Neural progenitor cell (in vitro differentiated cells): Measurements from ENCODE around the gene CUEDC1. TPM values are rescaled to one million over a fixed set of nuclear protein-coding genes. Genes with fewer than 3 reads are reported as not detected.
A peak's percentile ranks its signal among the peaks of the same experiment; 100 is the strongest.

ENCODE experiments used
- DNase-seq: peaks from one replicate; pipeline ENCODE4 v3.0.0-alpha.2; 2016; ENCODE audit warnings: low spot score
- H2AFZ ChIP-seq: fragments of 200-600 bp; sonication (generic); replicated peaks from 2 replicates; pipeline ENCODE4 v1.6.1; 2016; ENCODE audit warnings: antibody characterized with exemption
- H3F3A ChIP-seq: fragments of 200-600 bp; sonication (generic); 2 replicates; pipeline ENCODE4 v1.6.1; 2016; ENCODE audit warnings: antibody characterized with exemption, low read depth
- H3K27ac ChIP-seq: fragments of 200-600 bp; sonication (generic); 2 replicates; pipeline ENCODE4 v1.5.1; 2016; ENCODE audit warnings: mild to moderate bottlenecking
- H3K27me3 ChIP-seq: fragments of 200-600 bp; sonication (generic); 2 replicates; pipeline ENCODE4 v1.6.1; 2016; ENCODE audit warnings: mild to moderate bottlenecking, moderate library complexity
- H3K36me3 ChIP-seq: fragments of 200-600 bp; sonication (generic); 2 replicates; pipeline ENCODE4 v1.5.1; 2016
- H3K4me1 ChIP-seq: fragments of 200-600 bp; sonication (generic); 2 replicates; pipeline ENCODE4 v1.6.1; 2016; ENCODE audit warnings: mixed run types
- H3K4me2 ChIP-seq: fragments of 200-600 bp; sonication (generic); 2 replicates; pipeline ENCODE4 v1.6.1; 2016
- H3K4me3 ChIP-seq: fragments of 200-600 bp; sonication (generic); 2 replicates; pipeline ENCODE4 v1.5.1; 2016
- H3K79me2 ChIP-seq: fragments of 200-600 bp; sonication (generic); 2 replicates; pipeline ENCODE4 v1.6.1; 2016; ENCODE audit warnings: low read depth
- H3K9ac ChIP-seq: fragments of 200-600 bp; sonication (generic); 2 replicates; pipeline ENCODE4 v1.6.1; 2016
- H3K9me3 ChIP-seq: fragments of 200-600 bp; sonication (generic); 2 replicates; pipeline ENCODE4 v1.5.1; 2016; ENCODE audit warnings: low read depth
- H4K20me1 ChIP-seq: fragments of 200-600 bp; sonication (generic); 2 replicates; pipeline ENCODE4 v1.6.1; 2016; ENCODE audit warnings: low read depth
- H3K27ac Mint-ChIP-seq: 3 replicates; pipeline ENCODE4 v1.8.0; 2021; ENCODE audit warnings: mixed read lengths
- H3K27me3 Mint-ChIP-seq: 2 replicates; pipeline ENCODE4 v1.8.0; 2022; ENCODE audit warnings: low read depth, mild to moderate bottlenecking, inconsistent platforms, moderate library complexity, mixed read lengths; ENCODE audit not compliant: insufficient read depth
- H3K36me3 Mint-ChIP-seq: 3 replicates; pipeline ENCODE4 v1.8.0; 2021; ENCODE audit warnings: mixed read lengths
- H3K4me1 Mint-ChIP-seq: 3 replicates; pipeline ENCODE4 v1.8.0; 2021; ENCODE audit warnings: mixed read lengths
- H3K4me3 Mint-ChIP-seq: 3 replicates; pipeline ENCODE4 v1.8.0; 2021; ENCODE audit warnings: mild to moderate bottlenecking, moderate library complexity, mixed read lengths
- H3K9me3 Mint-ChIP-seq: 3 replicates; pipeline ENCODE4 v1.8.0; 2020; ENCODE audit warnings: mixed read lengths
- EZH2 ChIP-seq: fragments of 200-600 bp; sonication (generic); IDR thresholded peaks from 2 replicates; pipeline ENCODE4 v1.6.1; 2017; ENCODE audit warnings: antibody characterized with exemption, mild to moderate bottlenecking, moderate library complexity
- EZH2phosphoT487 ChIP-seq: fragments of 200-600 bp; sonication (generic); IDR thresholded peaks from 2 replicates; pipeline ENCODE4 v1.6.1; 2017; ENCODE audit warnings: antibody characterized with exemption
- total RNA-seq: library from RNA; depleted of rRNA; stranded (reverse); fragments of >200 nt; gene quantifications from 2 replicates; pipeline ENCODE4 v1.2.3, GENCODE V29; 2015; ENCODE audit warnings: low replicate concordance
- TF ChIP-seq, protein P1 (sequence below): fragments of 200-600 bp; sonication (generic); IDR thresholded peaks from 2 replicates; pipeline ENCODE4 v1.5.1; 2017; ENCODE audit warnings: antibody characterized with exemption, mild to moderate bottlenecking

The CUEDC1 gene
- total RNA-seq, 1 donor from 2014 or later: 8.8 TPM

DNA sequence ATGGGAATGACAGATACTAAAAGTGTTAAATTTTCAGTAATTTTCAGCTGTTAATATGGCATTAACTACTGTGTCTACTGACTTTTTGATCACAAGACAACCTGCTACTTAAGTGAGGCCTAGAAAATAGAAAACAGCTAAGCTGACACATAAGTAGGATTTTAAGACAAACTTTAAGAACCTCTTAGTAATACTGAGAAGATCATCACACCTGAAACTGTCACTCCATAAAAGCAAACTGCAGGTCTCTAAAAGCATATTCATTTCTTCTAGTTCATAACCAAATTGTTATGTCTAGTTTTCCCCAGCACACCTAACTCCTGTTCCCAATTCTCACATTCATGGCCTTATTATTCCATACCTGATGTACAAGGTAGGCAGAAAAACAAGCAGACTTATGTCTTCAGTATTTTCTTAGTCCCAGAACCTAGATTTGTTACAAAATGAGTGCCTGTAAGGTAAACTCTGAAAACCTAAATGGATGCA is 43.8 kb upstream of the CUEDC1 start:
- H3K27ac Mint-ChIP-seq: no peak overlapping the region
- H3K27me3 Mint-ChIP-seq: no peaks in the 10 kb centered on the region
- H3K9me3 Mint-ChIP-seq: no peaks in the 10 kb centered on the region
- peaks cover 21% of the 10 kb centered on the region for H3K36me3 Mint-ChIP-seq
- Histone ChIP-seq H3K9me3 (no peaks in the 10 kb centered on the region), H3K27me3 (no peaks in the 10 kb centered on the region), H3K9ac (no peak overlapping the region), H3K4me2 (no peak overlapping the region), H3K79me2 (peaks cover 45% of the 10 kb centered on the region), H3K4me1 (peaks cover 31% of the 10 kb centered on the region), H3F3A (peaks cover 97% of the 10 kb centered on the region), H4K20me1 (peaks cover 81% of the 10 kb centered on the region), H3K4me3 (no peak overlapping the region), H2AFZ (no peak overlapping the region), H3K27ac (no peak overlapping the region), H3K36me3 (peaks cover 15% of the 10 kb centered on the region)
- H3K4me1 Mint-ChIP-seq: peaks cover 51% of the 10 kb centered on the region
- no peak for DNase-seq
- H3K4me3 Mint-ChIP-seq: no peak overlapping the region
- TF ChIP-seq, protein P1, sequence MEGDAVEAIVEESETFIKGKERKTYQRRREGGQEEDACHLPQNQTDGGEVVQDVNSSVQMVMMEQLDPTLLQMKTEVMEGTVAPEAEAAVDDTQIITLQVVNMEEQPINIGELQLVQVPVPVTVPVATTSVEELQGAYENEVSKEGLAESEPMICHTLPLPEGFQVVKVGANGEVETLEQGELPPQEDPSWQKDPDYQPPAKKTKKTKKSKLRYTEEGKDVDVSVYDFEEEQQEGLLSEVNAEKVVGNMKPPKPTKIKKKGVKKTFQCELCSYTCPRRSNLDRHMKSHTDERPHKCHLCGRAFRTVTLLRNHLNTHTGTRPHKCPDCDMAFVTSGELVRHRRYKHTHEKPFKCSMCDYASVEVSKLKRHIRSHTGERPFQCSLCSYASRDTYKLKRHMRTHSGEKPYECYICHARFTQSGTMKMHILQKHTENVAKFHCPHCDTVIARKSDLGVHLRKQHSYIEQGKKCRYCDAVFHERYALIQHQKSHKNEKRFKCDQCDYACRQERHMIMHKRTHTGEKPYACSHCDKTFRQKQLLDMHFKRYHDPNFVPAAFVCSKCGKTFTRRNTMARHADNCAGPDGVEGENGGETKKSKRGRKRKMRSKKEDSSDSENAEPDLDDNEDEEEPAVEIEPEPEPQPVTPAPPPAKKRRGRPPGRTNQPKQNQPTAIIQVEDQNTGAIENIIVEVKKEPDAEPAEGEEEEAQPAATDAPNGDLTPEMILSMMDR: no peak
- TF ChIP-seq EZH2phosphoT487 (no peak), EZH2 (no peak)

DNA sequence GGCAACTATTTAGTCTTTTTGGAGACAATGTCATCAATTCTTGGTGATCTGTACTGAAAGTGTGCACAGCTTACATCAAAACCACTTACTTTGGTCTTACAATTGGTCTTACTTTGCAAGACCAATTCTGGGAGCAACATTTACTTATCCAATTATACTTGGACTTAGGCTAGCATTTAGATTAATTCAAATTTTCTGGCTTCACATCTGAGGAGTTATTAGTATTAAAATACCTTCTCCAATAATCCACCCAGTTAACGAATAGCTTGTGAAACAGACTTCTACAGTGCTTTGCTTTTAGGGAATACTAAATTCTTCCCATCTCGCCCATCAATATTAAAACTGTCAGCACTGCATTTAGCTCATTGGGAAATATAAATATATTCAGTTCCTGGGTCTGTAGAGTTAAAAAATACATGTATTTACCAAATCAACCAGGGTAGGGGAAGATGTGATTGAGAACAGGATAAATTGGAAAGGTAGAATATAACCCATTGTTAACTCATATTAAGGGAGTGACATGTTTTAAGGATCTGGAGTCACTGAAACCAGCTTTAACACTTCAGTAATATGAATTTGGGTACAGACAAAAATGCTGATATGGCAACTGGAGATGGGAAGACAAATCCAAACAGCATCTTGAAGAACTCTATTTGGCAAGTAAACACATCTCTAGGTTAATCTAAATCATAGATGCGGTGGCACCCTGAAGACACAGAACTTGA is 42.0 kb upstream of the CUEDC1 start:
- Histone ChIP-seq H3K4me3 (no peak overlapping the region), H3K9ac (no peak overlapping the region), H3K36me3 (peaks cover 4% of the 10 kb centered on the region), H3K27ac (no peak overlapping the region), H3K4me2 (no peak overlapping the region), H3K4me1 (peaks cover 31% of the 10 kb centered on the region), H2AFZ (no peak overlapping the region), H3F3A (peaks cover 96% of the 10 kb centered on the region), H3K27me3 (no peaks in the 10 kb centered on the region), H3K79me2 (peaks cover 27% of the 10 kb centered on the region), H3K9me3 (no peaks in the 10 kb centered on the region), H4K20me1 (peaks cover 79% of the 10 kb centered on the region)
- Mint-ChIP-seq H3K27me3 (no peaks in the 10 kb centered on the region), H3K9me3 (no peaks in the 10 kb centered on the region), H3K27ac (no peak overlapping the region), H3K4me1 (peaks cover 51% of the 10 kb centered on the region), H3K4me3 (no peak overlapping the region), H3K36me3 (peaks cover 7% of the 10 kb centered on the region)
- TF ChIP-seq EZH2: no peak
- TF ChIP-seq, protein P1: no peak
- no peak for TF ChIP-seq EZH2phosphoT487
- DNase-seq: no peak

DNA sequence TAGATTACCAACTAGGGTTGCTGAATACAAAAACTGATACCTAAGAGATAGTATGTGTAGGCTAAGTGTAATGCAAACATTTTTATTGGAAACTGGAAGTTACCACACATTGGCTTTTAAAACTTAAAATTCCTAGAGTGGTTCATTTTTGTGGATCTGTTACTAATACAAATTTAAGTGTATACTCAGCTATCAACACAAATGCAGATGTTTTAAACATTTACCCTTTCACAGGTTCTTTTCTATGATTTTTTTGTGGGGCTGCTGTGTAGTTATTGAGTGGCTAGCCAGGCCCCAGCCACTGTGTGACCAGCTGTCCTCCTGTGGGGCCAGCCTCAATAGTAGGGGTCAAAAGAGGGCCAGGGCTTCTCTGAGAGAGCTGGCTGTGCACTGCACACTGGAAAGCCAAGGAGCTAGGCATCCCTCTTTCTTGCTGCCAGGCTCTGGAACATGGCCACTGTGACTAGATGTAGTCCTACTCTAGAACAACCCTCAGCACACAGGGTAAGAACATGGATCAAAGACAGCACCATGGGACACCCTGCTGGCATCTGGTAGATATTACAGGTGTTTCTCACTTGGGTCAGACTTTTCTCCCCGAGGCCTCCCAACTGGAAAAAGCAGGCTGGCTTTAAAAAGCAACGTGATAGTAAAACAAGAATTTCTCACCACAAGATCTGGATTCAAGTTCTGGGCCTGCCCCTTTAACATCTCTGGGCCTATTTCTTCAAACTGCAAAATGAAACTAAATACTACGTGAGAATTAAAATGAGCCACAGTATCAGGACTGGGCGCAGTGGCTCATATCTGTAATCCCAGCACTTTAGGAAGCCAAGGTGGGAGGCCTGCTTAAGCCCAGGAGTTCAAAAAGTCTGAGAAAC is 40.1 kb upstream of the CUEDC1 start:
- peak overlapping the region; percentile 34 for H3K4me3 Mint-ChIP-seq
- Histone ChIP-seq H3K27me3 (no peaks in the 10 kb centered on the region), H3K4me3 (no peak overlapping the region), H3F3A (peaks cover 95% of the 10 kb centered on the region), H3K4me2 (no peak overlapping the region), H3K36me3 (peaks cover 4% of the 10 kb centered on the region), H4K20me1 (peaks cover 61% of the 10 kb centered on the region), H3K9me3 (no peaks in the 10 kb centered on the region), H3K9ac (no peak overlapping the region), H3K4me1 (peaks cover 39% of the 10 kb centered on the region), H2AFZ (no peak overlapping the region), H3K79me2 (peaks cover 10% of the 10 kb centered on the region), H3K27ac (peak overlapping the region; percentile 27)
- H3K36me3 Mint-ChIP-seq: peaks cover 7% of the 10 kb centered on the region
- peaks cover 64% of the 10 kb centered on the region for H3K4me1 Mint-ChIP-seq
- peak; percentile 82 for DNase-seq
- H3K27ac Mint-ChIP-seq: peak overlapping the region; percentile 68
- no peaks in the 10 kb centered on the region for H3K27me3 Mint-ChIP-seq
- no peaks in the 10 kb centered on the region for H3K9me3 Mint-ChIP-seq
- TF ChIP-seq, protein P1: peak; percentile 66
- no peak for TF ChIP-seq EZH2phosphoT487
